ENCODE data around the gene CDHR2.

DNA sequence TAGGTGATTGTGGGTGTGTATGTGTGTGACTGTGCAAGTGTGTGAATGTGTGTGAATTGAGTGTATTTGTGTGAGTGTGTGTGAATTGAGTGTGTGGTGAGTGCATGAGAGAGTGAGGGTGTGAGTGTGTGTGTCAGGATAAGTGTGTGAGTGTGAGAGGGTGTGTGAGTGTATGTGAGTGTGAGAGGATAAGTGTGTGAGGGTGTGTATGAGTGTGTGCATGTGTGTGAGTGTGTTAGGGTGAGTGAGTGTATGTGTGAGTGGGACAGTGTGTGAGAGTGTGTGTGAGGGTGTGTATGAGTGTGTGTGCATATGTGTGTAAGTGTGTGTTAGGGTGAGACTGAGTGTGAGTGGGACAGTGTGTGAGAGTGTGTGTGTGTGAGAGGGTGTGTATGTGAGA is 39.2 kb downstream of the CDHR2 start:
- TF ChIP-seq CTCF (IDR thresholded peaks at IDR 0.05) (no peak), POLR2A (IDR thresholded peaks at IDR 0.05) (no peak)

Data from uterus (tissue), 2 donors.